Heart left ventricle (tissue), 13 donors: ENCODE data around the gene P4HB.

Experiments used
- CTCF ChIP-seq, 12 donors: fragments of 200-600 bp; sonication (generic) in 4 of 12; IDR thresholded peaks; one replicate each; pipeline versions ENCODE4 v1.5.0 to v1.8.0; 2018 to 2022; ENCODE audit warnings: antibody characterized with exemption in 12 of 12, mild to moderate bottlenecking in 5 of 12
- POLR2A ChIP-seq, 2 donors: fragments of 450-650 bp; IDR thresholded peaks; one replicate each; pipeline ENCODE4 v1.6.1; 2017; ENCODE audit warnings: antibody characterized with exemption in 2 of 2, mild to moderate bottlenecking in 2 of 2, moderate library complexity in 2 of 2
- donor health status: ischemic (EF 13 %, LVEDD 7.1; RV severe dilation, severe dysfunction).
- donor health status: DM: no; HTN: yes; CAD: no.
- donor health status: DM: no; HTN: no; CAD: no.
- donor health status: ischemic (EF 25% LVEDD 6.9; RV normal size, moderate dysfunction).
- donor health status: ischemic (EF 25% LVEDD 5.7; RV mildly dilated, moderate dysfunction).
- donor health status: ischemic (EF 35%, LVEDD 5.7; RV mildly dilated, moderate dysfunction).
- donor health status: nonischemic (EF 11% LVEDD 7.7; RV severe dilation, severe dysfunction).
- donor health status: DM: yes; HTN: yes; CAD: no.
- donor health status: PGD.
- donor health status: ischemic (EF 29% LVEDD 5.4; RV normal size, mild dysfunction).
- donor health status: nonischemic (EF 23%, LVEDD 6.1; RV moderate dilation, normal function).

GRCh38 chr17:81903415-81903831 lies 43.1 kb upstream of the P4HB start:
- no peak for TF ChIP-seq POLR2A (IDR thresholded peaks at IDR 0.05)
- TF ChIP-seq CTCF (IDR thresholded peaks at IDR 0.05) = no peak
